ENCODE data around the gene ROPN1L. TPM values are rescaled to one million over a fixed set of nuclear protein-coding genes. Genes with fewer than 3 reads are reported as not detected.

ROPN1L gene
- total RNA-seq, 1 experiment from 2014 or later: 0.40 TPM

GRCh38 chr5:10448754-10449360 lies 7.2 kb downstream of the ROPN1L start:
- H3K36me3 Mint-ChIP-seq (ENCODE audit: insufficient read depth, unreplicated experiment): no peaks in the 10 kb centered on the region
- no peak overlapping the region for H3K4me3 Mint-ChIP-seq (ENCODE audit: low read depth, unreplicated experiment)
- no peaks in the 10 kb centered on the region for H3K9me3 Mint-ChIP-seq (ENCODE audit: low read depth, unreplicated experiment)
- H3K27ac Mint-ChIP-seq (ENCODE audit: unreplicated experiment): no peak overlapping the region
- TF ChIP-seq CTCF (IDR thresholded peaks at IDR 0.05; ENCODE audit: unreplicated experiment): no peak
- intact Hi-C loops (cut with micrococcal nuclease; ENCODE audit: unreplicated experiment): no loop called here
- BruUV-seq (replicated peaks): no TSS peak
- CTCF ChIA-PET: interaction anchor here (1.2 kb wide), 1 partner anchor 179 kb away, joined by 5 read pairs; no protein-coding TSS in a partner anchor
- no peak for DNase-seq
- H3K27me3 Mint-ChIP-seq (ENCODE audit: unreplicated experiment): no peaks in the 10 kb centered on the region
- peaks cover 6% of the 10 kb centered on the region for H3K4me1 Mint-ChIP-seq (ENCODE audit: low read depth, unreplicated experiment)

GRCh38 chr5:10451137-10451824 lies 9.6 kb downstream of the ROPN1L start:
- Mint-ChIP-seq H3K36me3 (ENCODE audit: insufficient read depth, unreplicated experiment) (no peaks in the 10 kb centered on the region), H3K4me1 (ENCODE audit: low read depth, unreplicated experiment) (peaks cover 6% of the 10 kb centered on the region), H3K27me3 (ENCODE audit: unreplicated experiment) (no peaks in the 10 kb centered on the region), H3K9me3 (ENCODE audit: low read depth, unreplicated experiment) (no peaks in the 10 kb centered on the region), H3K27ac (ENCODE audit: unreplicated experiment) (no peak overlapping the region), H3K4me3 (ENCODE audit: low read depth, unreplicated experiment) (no peak overlapping the region)
- TF ChIP-seq CTCF (IDR thresholded peaks at IDR 0.05; ENCODE audit: unreplicated experiment): no peak
- no TSS peak for BruUV-seq (replicated peaks)
- CTCF ChIA-PET: interaction anchor here (0.6 to 4.6 kb wide), 2 partner anchors 177 to 1375 kb away, joined by 7 to 75 read pairs; no protein-coding TSS in a partner anchor
- DNase-seq: no peak
- intact Hi-C loops (cut with micrococcal nuclease; ENCODE audit: unreplicated experiment): loop anchor here (5.0 to 10.0 kb wide), 2 partner anchors 231 to 324 kb away; no protein-coding TSS in a partner anchor

- DNase-seq: peak; percentile 31
- no TSS peak for BruUV-seq (replicated peaks)
- H3K4me1 Mint-ChIP-seq (ENCODE audit: low read depth, unreplicated experiment): peaks cover 9% of the 10 kb centered on the region
- no peak overlapping the region for H3K4me3 Mint-ChIP-seq (ENCODE audit: low read depth, unreplicated experiment)
- CTCF ChIA-PET: interaction anchor here (0.8 to 4.6 kb wide), 3 partner anchors 10 to 176 kb away, joined by 3 to 75 read pairs (median 6); no protein-coding TSS in a partner anchor
- H3K36me3 Mint-ChIP-seq (ENCODE audit: insufficient read depth, unreplicated experiment): no peaks in the 10 kb centered on the region
- H3K9me3 Mint-ChIP-seq (ENCODE audit: low read depth, unreplicated experiment): no peaks in the 10 kb centered on the region
- TF ChIP-seq CTCF (IDR thresholded peaks at IDR 0.05; ENCODE audit: unreplicated experiment): peak; percentile 30
- intact Hi-C loops (cut with micrococcal nuclease; ENCODE audit: unreplicated experiment): loop anchor here (1.0 to 10.0 kb wide), 4 partner anchors 175 to 594 kb away; no protein-coding TSS in a partner anchor
- no peak overlapping the region for H3K27ac Mint-ChIP-seq (ENCODE audit: unreplicated experiment)
- no peaks in the 10 kb centered on the region for H3K27me3 Mint-ChIP-seq (ENCODE audit: unreplicated experiment)
These were observed 11.2 kb downstream of the ROPN1L start for GRCh38 chr5:10452768-10453331.

GRCh38 chr5:10453545-10453944 lies 11.9 kb downstream of the ROPN1L start:
- Mint-ChIP-seq H3K4me1 (ENCODE audit: low read depth, unreplicated experiment) (peaks cover 13% of the 10 kb centered on the region), H3K4me3 (ENCODE audit: low read depth, unreplicated experiment) (no peak overlapping the region), H3K27ac (ENCODE audit: unreplicated experiment) (no peak overlapping the region), H3K27me3 (ENCODE audit: unreplicated experiment) (no peaks in the 10 kb centered on the region), H3K9me3 (ENCODE audit: low read depth, unreplicated experiment) (no peaks in the 10 kb centered on the region), H3K36me3 (ENCODE audit: insufficient read depth, unreplicated experiment) (no peaks in the 10 kb centered on the region)
- no TSS peak for BruUV-seq (replicated peaks)
- TF ChIP-seq CTCF (IDR thresholded peaks at IDR 0.05; ENCODE audit: unreplicated experiment): no peak
- DNase-seq: peak; percentile 22
- intact Hi-C loops (cut with micrococcal nuclease; ENCODE audit: unreplicated experiment): loop anchor here (2.0 to 10.0 kb wide), 3 partner anchors 229 to 593 kb away; no protein-coding TSS in a partner anchor
- CTCF ChIA-PET: interaction anchor here (4.6 kb wide), 1 partner anchor 175 kb away, joined by 75 read pairs; no protein-coding TSS in a partner anchor
